Testis (tissue), 2 donors: ENCODE results near the gene SPATA33.

Experiments used
- POLR2A ChIP-seq: fragments of 450-650 bp; IDR thresholded peaks from one replicate; pipeline ENCODE4 v1.6.1; 2017; ENCODE audit warnings: antibody characterized with exemption, mild to moderate bottlenecking, moderate library complexity
- TF ChIP-seq, protein P1 (sequence below), 3 experiments: fragments of 450-650 bp in 2 of 3; fragments of 200-600 bp in 1 of 3; sonication (generic) in 1 of 3; IDR thresholded peaks; one replicate each; pipeline ENCODE4 v1.5.1; 2016 to 2019; ENCODE audit warnings: antibody characterized with exemption in 3 of 3, mild to moderate bottlenecking in 2 of 3, moderate library complexity in 1 of 3

DNA sequence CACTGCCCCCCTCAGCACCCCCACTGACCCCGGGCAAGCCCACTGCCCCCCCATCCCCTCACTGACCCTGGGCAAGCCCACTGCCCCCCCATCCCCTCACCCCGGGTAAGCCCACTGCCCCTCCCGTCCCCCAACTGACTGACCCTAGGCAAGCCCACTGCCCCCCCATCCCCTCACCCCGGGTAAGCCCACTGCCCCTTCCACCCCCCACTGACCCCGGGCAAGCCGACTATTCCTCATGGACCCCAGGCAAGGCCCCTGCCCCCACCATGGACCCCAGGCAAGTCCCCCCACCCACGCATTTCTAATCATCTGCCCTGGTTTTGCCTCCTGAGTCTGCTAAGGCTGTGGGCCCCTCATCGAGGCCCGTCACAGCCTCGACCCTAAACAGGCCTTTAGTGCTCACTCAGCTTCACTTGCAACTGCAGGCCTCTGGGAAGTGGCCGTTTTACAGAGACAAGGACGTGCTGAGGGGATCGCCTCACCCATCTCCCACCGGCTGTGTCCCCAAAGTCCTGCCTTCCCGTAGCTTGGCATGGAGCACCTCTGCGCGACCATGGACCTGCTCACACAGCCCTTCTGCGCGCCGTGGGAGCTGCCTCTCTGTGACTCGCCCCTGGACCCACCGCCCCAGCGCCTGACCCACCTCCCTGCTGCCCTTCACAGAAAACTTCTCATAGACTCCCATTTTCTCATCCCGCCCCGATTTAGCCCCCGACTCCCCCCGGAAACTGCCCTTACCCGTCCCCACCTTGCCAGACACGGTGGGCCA lies 59.5 kb downstream of the SPATA33 start:
- TF ChIP-seq, protein P1, sequence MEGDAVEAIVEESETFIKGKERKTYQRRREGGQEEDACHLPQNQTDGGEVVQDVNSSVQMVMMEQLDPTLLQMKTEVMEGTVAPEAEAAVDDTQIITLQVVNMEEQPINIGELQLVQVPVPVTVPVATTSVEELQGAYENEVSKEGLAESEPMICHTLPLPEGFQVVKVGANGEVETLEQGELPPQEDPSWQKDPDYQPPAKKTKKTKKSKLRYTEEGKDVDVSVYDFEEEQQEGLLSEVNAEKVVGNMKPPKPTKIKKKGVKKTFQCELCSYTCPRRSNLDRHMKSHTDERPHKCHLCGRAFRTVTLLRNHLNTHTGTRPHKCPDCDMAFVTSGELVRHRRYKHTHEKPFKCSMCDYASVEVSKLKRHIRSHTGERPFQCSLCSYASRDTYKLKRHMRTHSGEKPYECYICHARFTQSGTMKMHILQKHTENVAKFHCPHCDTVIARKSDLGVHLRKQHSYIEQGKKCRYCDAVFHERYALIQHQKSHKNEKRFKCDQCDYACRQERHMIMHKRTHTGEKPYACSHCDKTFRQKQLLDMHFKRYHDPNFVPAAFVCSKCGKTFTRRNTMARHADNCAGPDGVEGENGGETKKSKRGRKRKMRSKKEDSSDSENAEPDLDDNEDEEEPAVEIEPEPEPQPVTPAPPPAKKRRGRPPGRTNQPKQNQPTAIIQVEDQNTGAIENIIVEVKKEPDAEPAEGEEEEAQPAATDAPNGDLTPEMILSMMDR (IDR thresholded peaks at IDR 0.05), result no peak
- no peak for TF ChIP-seq POLR2A
